Cardiac fibroblast (primary cell): ENCODE data around the gene AIG1.
A peak's percentile ranks its signal among the peaks of the same experiment; 100 is the strongest.

Experiments used
- DNase-seq, 2 donors: peaks; one replicate each; pipeline versions ENCODE4 v3.0.0 to v3.0.0-alpha.2; 2010; ENCODE audit warnings: low read depth in 2 of 2
- H3K4me3 ChIP-seq, 2 donors: replicated peaks in 1 of 2; 1 replicate in 1 of 2; 2 replicates in 1 of 2; pipeline ENCODE4 v1.5.1; 2011; ENCODE audit warnings: low read depth in 2 of 2, low read length in 2 of 2, mild to moderate bottlenecking in 2 of 2, moderate library complexity in 1 of 2
- CTCF ChIP-seq: IDR thresholded peaks from one replicate; pipeline ENCODE4 v1.5.1; 2011; ENCODE audit warnings: low read depth, mild to moderate bottlenecking, low read length, inconsistent platforms

Gene AIG1

GRCh38 chr6:143061597-143062385 is 1.1 kb downstream of the AIG1 start:
- peak in 1 of 2 donors; percentile 42 for DNase-seq
- H3K4me3 ChIP-seq: peak overlapping the region in 1 of 2 donors; percentile 66
- no peak for TF ChIP-seq CTCF

- TF ChIP-seq CTCF: no peak
- no peak for DNase-seq
- H3K4me3 ChIP-seq: no peak overlapping the region
Observed at GRCh38 chr6:143062551-143062950, 1.9 kb downstream of the AIG1 start.

- no peak for TF ChIP-seq CTCF
- no peak for DNase-seq
- no peak overlapping the region for H3K4me3 ChIP-seq
Observed at GRCh38 chr6:143063631-143064030, 2.9 kb downstream of the AIG1 start.

GRCh38 chr6:143064271-143064670 is 3.6 kb downstream of the AIG1 start:
- TF ChIP-seq CTCF: no peak

GRCh38 chr6:143064951-143065683 is 4.4 kb downstream of the AIG1 start:
- TF ChIP-seq CTCF: no peak
- H3K4me3 ChIP-seq: no peak overlapping the region
- DNase-seq: peak; percentile 25 to 57

More at GRCh38 chr6:143064271-143064670, 3.6 kb downstream of the AIG1 start:
- DNase-seq: no peak
- no peak overlapping the region for H3K4me3 ChIP-seq

- DNase-seq: peak in 1 of 2 donors; percentile 23
- no peak overlapping the region for H3K4me3 ChIP-seq
- TF ChIP-seq CTCF: no peak
Observed at GRCh38 chr6:143068001-143068400, 7.3 kb downstream of the AIG1 start.
